Memory B cell (primary cell): ENCODE data around the gene NRXN2.
"Not testable (repeated sequence)": the region's sequence is repeated elsewhere in the genome, so short reads cannot be mapped to it uniquely, and the experiment has no call there.

Experiments
- ATAC-seq: fragments of 150-1000 bp; cut with Tn5 transposase; 2 replicates; pipeline ENCODE4 v1.10.0; 2021; ENCODE audit warnings: low read depth, mild to moderate bottlenecking, moderate library complexity
- DNase-seq, 2 donors: peaks; one replicate each; pipeline ENCODE4 v3.0.0; 2022; ENCODE audit warnings: low spot score in 2 of 2
- H3K27ac Mint-ChIP-seq: one replicate; pipeline ENCODE4 v1.8.0; 2022; ENCODE audit warnings: mild to moderate bottlenecking, moderate library complexity, mixed read lengths
- H3K27me3 Mint-ChIP-seq: one replicate; pipeline ENCODE4 v1.8.0; 2022; ENCODE audit warnings: mixed read lengths
- H3K36me3 Mint-ChIP-seq: one replicate; pipeline ENCODE4 v1.8.0; 2022; ENCODE audit warnings: mild to moderate bottlenecking, mixed read lengths
- H3K4me1 Mint-ChIP-seq: one replicate; pipeline ENCODE4 v1.8.0; 2022; ENCODE audit warnings: mixed read lengths
- H3K4me3 Mint-ChIP-seq: one replicate; pipeline ENCODE4 v1.8.0; 2022; ENCODE audit warnings: mild to moderate bottlenecking, moderate library complexity, mixed read lengths
- H3K9me3 Mint-ChIP-seq: one replicate; pipeline ENCODE4 v1.8.0; 2022; ENCODE audit warnings: mixed read lengths

Gene NRXN2

DNA sequence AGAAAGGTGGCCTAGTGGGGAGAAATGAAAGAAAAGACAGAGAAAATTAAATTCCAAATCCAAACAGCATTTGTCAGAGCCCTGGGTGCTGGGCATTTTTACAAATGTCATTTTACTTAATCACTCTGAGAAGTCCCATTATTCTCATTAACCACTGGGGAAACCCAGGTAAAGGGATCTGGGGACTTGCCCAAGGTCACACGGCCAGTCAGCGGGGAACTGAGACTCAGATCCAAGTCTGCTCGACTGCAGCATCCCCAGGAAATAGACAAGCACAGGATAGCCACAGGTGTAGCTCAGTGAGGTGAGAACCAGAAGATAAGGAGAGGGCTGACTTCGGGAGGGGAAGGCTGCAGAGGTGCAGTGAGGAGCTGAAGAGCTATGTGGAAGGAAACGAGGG lies 7.9 kb downstream of the NRXN2 start:
- H3K36me3 Mint-ChIP-seq, result peaks cover 2% of the 10 kb centered on the region
- H3K4me3 Mint-ChIP-seq, result no peak overlapping the region
- ATAC-seq (no peak), DNase-seq (no peak)
- H3K27ac Mint-ChIP-seq, result no peak overlapping the region
- peaks cover 56% of the 10 kb centered on the region for H3K27me3 Mint-ChIP-seq
- H3K4me1 Mint-ChIP-seq, result peaks cover 24% of the 10 kb centered on the region
- no peaks in the 10 kb centered on the region for H3K9me3 Mint-ChIP-seq

DNA sequence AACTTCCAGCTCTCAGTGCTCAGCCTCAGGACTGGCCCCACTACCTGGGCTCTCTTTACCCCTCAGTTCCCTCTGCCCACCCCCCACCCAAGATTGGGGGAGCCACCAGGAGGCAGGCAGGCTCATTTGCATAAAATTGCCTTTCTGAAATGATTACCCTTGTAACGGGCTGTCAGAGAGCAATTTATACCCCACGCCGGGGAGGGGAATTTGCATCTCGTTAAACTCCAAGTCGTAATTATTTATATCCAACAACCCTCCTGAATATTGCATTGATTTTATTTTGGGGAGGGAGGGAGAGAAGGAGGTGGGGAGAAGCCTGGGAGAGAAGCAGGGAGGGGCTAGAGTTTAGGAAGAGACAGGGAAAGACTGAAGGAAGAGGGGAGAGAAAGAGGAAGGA lies 8.3 kb downstream of the NRXN2 start:
- DNase-seq (no peak), ATAC-seq (no peak)
- Mint-ChIP-seq H3K4me3 (peak overlapping the region; percentile 55), H3K4me1 (peaks cover 24% of the 10 kb centered on the region), H3K27ac (peak overlapping the region; percentile 18), H3K36me3 (peaks cover 2% of the 10 kb centered on the region), H3K9me3 (no peaks in the 10 kb centered on the region), H3K27me3 (peaks cover 56% of the 10 kb centered on the region)

DNA sequence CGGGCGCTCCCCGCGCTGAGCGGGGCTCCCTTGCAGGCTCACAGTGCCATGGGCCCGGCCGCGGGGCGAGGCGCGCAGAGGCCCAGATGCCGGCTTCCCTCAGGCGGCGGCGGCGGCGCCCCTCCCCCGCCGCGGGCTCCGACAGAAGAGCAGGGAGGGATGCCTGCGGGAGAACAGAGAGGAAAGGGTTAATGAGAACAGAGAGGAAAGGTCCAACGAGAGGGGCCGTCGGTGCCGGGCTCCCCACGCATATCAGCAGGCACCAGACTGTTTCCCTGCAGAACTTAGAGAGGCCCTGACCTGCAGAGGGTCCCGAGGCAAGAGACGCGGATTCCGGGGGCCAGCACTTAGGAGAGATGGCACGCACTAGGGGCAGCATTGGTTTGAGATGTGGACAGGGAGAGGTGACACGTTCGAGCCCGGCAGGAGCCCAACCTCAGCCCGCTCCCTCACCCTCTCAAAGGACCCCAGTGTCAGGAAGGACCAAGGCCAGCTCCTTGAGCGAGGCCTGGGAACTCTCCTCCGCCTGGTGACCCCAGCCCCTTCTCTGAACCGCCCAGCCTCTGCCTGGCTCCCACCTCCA lies 9.1 kb downstream of the NRXN2 start:
- Mint-ChIP-seq H3K36me3 (peaks cover 2% of the 10 kb centered on the region), H3K4me3 (peak overlapping the region; percentile 55), H3K4me1 (peaks cover 24% of the 10 kb centered on the region), H3K27ac (peak overlapping the region; percentile 18), H3K27me3 (peaks cover 52% of the 10 kb centered on the region), H3K9me3 (no peaks in the 10 kb centered on the region)
- DNase-seq (no peak), ATAC-seq (no peak)

DNA sequence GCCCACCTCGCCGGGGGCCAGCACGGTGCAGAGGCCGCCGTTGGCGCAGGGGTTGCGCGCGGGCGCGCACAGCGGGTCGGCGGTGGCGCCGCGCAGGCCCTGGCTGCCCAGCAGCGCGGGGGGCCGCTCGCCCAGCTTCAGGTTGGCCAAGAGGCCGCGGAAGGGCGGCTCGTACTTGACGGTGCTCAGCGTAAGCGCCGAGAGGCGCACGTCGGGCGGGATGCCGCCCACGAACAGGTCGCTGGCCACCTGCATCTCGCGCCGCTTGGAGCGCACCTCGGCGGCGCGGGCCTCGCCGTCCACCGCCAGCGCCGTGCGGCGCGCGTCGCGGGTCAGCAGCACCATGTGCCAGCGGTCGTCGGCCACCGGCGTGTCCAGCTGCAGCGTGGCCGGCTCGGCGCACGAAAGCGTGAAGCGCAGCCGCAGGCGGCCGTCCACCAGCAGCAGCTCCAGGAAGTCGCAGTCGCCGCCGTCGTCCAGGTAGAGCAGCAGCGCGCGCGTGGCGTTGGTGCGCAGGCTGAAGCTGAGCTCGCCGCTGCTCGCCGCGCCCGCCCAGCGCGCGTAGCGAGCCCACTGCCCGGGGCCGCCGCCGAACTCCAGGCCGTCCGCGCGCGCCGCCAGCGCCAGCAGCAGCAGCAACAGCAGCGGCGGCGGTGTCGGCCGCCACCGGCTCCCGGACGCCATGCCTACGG lies 9.8 kb downstream of the NRXN2 start:
- peaks cover 52% of the 10 kb centered on the region for H3K27me3 Mint-ChIP-seq
- no peaks in the 10 kb centered on the region for H3K9me3 Mint-ChIP-seq
- no peak overlapping the region for H3K4me3 Mint-ChIP-seq
- peak; percentile 34 for ATAC-seq
- DNase-seq, result no peak
- H3K27ac Mint-ChIP-seq, result no peak overlapping the region
- H3K4me1 Mint-ChIP-seq, result peaks cover 26% of the 10 kb centered on the region
- peaks cover 2% of the 10 kb centered on the region for H3K36me3 Mint-ChIP-seq

DNA sequence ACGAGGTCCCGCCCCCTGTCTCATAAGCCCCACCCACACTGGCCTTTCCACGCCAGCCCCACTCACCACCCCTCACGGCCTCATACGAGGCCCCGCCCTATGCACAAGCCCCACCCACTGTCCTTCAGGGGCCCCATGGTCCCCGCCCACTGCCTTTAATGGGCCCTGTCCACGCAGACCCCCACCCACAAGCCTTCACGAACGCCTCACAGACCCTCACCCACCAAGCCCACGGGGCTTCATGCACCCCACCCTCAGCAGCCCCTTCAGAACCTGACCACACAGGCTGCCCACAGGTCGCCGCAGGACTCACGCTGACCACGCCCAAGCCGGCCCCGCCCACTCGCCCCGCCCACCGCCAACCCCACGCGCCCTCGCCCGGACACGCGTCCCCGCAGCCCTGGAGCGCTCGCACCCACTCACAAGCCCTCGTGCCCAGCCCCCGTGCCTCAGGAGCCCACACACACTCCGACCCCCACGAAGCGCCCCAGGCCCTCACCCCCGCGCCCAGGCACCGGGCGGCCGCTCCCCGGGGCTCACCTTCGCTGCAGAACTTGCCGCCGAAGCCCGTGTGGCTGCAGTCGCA lies 10.5 kb downstream of the NRXN2 start:
- Mint-ChIP-seq H3K27ac (peak overlapping the region; percentile 74), H3K36me3 (peaks cover 2% of the 10 kb centered on the region), H3K9me3 (no peaks in the 10 kb centered on the region), H3K4me1 (peaks cover 27% of the 10 kb centered on the region), H3K27me3 (peaks cover 50% of the 10 kb centered on the region), H3K4me3 (peak overlapping the region; percentile 25)
- DNase-seq, result no peak
- ATAC-seq, result no peak

DNA sequence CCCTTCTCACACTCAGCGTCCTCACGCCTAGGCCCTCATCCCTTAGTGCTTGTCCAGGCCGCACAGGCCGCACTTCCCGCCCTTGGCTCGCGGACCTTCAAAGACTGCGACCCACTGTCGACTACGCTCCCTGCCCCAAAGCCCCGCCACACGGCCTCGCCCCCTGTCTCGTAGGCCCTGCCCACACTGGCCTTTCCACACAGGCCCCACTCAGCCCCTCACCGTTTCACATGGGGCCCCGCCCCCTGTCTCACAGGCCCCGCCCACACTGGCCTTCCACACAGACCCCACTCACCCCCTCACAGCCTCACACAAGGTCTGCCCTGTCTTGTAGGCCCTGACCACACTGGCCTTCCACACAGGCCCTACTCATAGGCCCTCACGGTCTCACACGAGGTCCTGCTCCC lies 11.0 kb downstream of the NRXN2 start:
- peaks cover 2% of the 10 kb centered on the region for H3K36me3 Mint-ChIP-seq
- peak overlapping the region; percentile 25 for H3K4me3 Mint-ChIP-seq
- no peaks in the 10 kb centered on the region for H3K9me3 Mint-ChIP-seq
- DNase-seq, result no peak
- H3K27me3 Mint-ChIP-seq, result peaks cover 45% of the 10 kb centered on the region
- peak overlapping the region; percentile 74 for H3K27ac Mint-ChIP-seq
- peaks cover 27% of the 10 kb centered on the region for H3K4me1 Mint-ChIP-seq
- ATAC-seq, result no peak

DNA sequence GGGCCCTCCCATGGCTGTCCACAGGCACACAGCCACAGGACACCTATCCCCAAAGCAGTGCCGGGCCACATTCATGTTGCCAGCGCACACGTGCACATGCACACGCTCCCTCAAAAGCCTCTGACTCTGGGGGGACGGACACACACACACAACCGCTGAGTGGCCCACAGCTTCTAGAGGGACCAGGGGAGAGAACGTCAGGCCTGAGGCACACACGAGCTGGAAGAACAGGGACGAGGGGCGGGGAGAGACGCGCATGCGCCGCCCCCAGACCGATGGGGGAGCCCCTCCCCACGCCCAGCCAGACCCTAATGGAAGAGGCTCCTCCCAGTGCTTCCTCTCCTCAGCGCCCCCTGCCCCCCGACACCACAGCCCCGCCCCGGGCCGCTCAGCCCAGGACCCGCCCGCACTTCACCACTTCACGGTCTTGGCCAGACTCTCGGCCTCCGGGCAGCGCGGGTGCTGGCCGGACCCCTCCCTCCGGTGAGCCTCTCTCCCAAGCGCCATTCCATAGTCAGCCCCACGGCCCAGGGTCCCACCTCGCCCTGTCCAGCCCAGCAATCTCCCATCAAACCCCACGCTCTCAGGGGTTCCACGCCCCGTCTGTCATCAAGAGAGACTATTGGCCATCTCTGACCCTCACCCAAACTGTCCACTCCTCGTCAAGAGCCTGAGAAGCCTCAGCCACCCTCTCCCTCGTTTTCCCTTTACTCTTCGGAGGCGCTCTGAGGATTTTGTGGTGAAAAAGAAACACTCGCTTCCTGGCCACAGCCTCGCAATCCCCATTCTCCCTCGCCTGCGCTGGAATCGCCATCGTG lies 11.7 kb downstream of the NRXN2 start:
- ATAC-seq (no peak), DNase-seq (no peak)
- H3K9me3 Mint-ChIP-seq, result no peaks in the 10 kb centered on the region
- H3K4me3 Mint-ChIP-seq, result no peak overlapping the region
- H3K36me3 Mint-ChIP-seq, result peaks cover 2% of the 10 kb centered on the region
- H3K4me1 Mint-ChIP-seq, result peaks cover 27% of the 10 kb centered on the region
- peaks cover 48% of the 10 kb centered on the region for H3K27me3 Mint-ChIP-seq
- peak overlapping the region; percentile 74 for H3K27ac Mint-ChIP-seq

DNA sequence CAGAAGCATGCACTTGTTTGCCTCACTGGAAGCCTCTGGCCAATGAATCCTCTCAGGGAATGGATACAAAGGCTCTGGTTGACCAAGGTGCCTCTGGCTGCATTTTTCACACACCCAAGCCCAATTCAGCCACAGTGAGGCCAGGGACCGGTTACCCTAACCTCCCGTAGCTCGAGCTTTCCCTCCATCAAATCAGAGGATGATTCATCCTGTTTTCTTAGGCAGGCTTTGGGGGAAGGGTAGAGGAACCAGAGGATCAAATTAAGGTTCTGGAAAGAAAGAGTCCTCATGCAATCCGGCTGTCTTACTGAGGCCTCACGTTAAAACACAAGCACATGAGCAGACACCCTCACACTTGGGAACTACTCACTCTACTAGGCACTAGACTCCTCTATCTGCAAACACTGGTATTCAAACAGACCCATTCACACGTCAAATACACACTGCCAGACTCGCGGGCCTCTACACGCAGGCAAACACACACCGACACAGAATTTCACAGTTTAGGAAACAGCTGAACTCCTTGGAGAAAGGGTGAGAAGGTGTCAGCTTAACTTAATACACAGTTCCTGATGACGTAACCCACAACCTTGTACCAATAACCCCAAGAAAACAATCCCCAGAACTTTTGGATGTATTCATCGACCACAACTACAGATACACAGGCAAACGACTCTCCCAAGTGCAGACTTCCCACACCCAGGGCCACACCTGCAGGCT lies 12.4 kb downstream of the NRXN2 start:
- no peak for DNase-seq
- Mint-ChIP-seq H3K9me3 (no peaks in the 10 kb centered on the region), H3K27me3 (peaks cover 46% of the 10 kb centered on the region), H3K4me3 (no peak overlapping the region), H3K36me3 (peaks cover 2% of the 10 kb centered on the region), H3K4me1 (peaks cover 27% of the 10 kb centered on the region), H3K27ac (no peak overlapping the region)
- no peak for ATAC-seq

DNA sequence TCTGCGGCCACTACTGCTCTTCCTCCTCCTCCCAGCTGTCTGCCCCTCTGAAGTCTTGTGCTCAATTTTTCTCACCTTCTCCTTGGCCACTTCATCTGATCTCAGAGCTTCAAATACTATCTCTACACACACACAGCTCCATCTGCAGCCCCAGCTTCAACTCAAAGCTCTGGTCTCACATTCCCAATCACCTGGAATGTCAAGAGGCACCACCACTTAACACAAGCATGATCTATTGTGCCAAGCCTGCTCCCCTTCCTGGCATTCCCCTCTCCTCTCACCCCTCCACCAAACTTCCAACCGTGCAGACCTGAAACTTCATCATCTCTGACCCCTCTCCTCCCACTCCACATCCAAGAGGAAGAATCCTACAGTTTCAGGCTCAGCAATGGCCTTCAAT lies 17.5 kb downstream of the NRXN2 start:
- Mint-ChIP-seq H3K36me3 (no peaks in the 10 kb centered on the region), H3K4me3 (no peak overlapping the region), H3K27ac (no peak overlapping the region), H3K9me3 (no peaks in the 10 kb centered on the region), H3K27me3 (peaks cover 23% of the 10 kb centered on the region), H3K4me1 (peaks cover 9% of the 10 kb centered on the region)
- no peak for DNase-seq
- ATAC-seq, result no peak

DNA sequence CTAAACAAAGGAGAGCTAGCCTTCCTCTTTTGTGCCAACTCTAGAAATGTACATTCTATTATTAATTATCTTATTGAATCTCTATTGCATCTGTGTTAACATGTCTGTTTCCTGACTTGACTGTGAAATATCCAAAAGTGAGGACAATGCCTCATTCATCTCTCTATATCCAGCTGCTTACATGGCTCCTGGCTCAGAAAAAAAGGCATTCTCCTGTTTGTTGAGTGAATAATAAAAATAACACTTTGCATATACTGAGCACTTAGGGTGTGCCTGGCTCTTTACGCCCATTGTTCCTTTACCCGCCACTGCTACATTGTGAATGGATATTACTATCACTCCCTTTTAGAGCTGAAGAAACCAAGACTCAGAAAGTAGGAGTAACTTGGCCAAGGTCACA lies 19.9 kb downstream of the NRXN2 start:
- H3K4me1 Mint-ChIP-seq, result peaks cover 4% of the 10 kb centered on the region
- DNase-seq, result no peak
- H3K27me3 Mint-ChIP-seq, result peaks cover 18% of the 10 kb centered on the region
- no peak for ATAC-seq
- H3K36me3 Mint-ChIP-seq, result no peaks in the 10 kb centered on the region
- no peak overlapping the region for H3K4me3 Mint-ChIP-seq
- H3K27ac Mint-ChIP-seq, result no peak overlapping the region
- no peaks in the 10 kb centered on the region for H3K9me3 Mint-ChIP-seq

DNA sequence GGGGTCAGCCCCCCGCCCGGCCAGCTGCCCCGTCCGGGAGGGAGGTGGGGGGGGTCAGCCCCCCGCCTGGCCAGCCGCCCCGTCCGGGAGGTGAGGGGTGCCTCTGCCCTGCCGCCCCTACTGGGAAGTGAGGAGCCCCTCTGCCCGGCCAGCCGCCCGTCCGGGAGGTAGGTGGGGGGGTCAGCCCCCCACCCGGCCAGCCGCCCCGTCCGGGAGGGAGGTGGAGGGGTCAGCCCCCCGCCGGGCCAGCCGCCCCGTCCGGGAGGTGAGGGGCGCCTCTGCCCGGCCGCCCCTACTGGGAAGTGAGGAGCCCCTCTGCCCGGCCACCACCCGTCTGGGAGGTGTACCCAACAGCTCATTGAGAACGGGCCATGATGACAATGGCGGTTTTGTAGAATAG lies 21.0 kb downstream of the NRXN2 start:
- DNase-seq, H3K36me3 Mint-ChIP-seq, H3K27ac Mint-ChIP-seq, H3K4me3 Mint-ChIP-seq, H3K4me1 Mint-ChIP-seq, ATAC-seq, H3K9me3 Mint-ChIP-seq: not testable (repeated sequence)
- H3K27me3 Mint-ChIP-seq, result peaks cover 17% of the 10 kb centered on the region

DNA sequence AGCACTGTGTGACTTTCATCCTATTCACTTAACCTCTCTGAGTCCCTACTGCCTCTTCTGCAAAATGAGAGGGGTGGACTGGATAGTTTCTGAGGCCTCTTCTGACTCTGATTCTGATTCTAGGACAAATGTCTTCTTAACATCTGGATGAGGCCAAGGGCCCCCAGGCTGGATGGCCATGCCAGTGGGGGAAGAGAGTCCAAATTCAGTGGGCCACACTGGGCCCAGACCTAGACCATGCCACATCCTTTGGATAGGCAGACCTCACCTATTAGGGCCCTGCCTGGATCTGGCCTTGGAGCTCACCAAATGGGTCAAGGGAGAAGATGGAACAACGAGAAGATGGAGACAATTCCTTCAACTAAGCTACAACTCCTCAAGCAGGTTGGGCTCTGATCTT lies 24.6 kb downstream of the NRXN2 start:
- peaks cover 10% of the 10 kb centered on the region for H3K27me3 Mint-ChIP-seq
- no peaks in the 10 kb centered on the region for H3K9me3 Mint-ChIP-seq
- no peak for ATAC-seq

DNA sequence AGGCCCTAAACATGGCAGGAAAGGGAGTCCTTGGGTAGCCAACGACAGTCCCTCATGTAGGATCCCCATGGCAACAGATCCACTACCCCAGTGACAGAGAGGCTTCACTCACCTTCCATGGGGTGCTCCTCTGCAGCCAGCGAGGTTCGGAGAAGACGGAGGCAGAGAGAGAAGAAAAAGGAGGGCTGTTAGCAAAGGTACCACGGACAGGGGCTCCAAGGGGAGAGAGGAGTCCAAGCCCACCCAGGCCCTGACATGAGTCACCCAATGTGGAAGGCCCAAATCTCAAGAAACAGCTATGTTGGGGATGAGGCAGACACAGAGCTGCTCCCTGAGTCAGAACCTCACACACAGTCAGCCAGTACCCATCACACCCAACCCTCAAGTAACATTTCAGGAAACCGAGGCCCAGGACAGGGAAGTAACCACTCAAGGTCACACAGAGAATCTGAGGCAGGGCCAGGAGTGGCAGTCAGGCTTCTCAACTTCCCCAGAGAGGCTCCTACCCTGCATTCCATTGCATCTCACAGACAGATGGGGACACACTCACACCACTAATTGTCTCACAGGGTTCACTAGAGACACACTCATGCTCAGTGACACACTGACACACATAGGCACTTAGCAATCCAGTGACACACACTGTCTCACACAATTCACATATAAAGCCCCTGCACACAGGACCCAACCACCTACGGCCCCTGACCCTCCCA lies 25.2 kb downstream of the NRXN2 start:
- no peak overlapping the region for H3K27ac Mint-ChIP-seq
- peaks cover 13% of the 10 kb centered on the region for H3K4me1 Mint-ChIP-seq
- peaks cover 12% of the 10 kb centered on the region for H3K27me3 Mint-ChIP-seq
- no peaks in the 10 kb centered on the region for H3K9me3 Mint-ChIP-seq
- H3K4me3 Mint-ChIP-seq, result no peak overlapping the region
- DNase-seq (no peak), ATAC-seq (no peak)
- H3K36me3 Mint-ChIP-seq, result no peaks in the 10 kb centered on the region

More for the DNA sequence above, 24.6 kb downstream of the NRXN2 start:
- no peak overlapping the region for H3K4me3 Mint-ChIP-seq
- no peaks in the 10 kb centered on the region for H3K36me3 Mint-ChIP-seq
- peaks cover 11% of the 10 kb centered on the region for H3K4me1 Mint-ChIP-seq
- DNase-seq, result no peak
- H3K27ac Mint-ChIP-seq, result no peak overlapping the region
